Fibroblast of lung (primary cell): Measurements from ENCODE around the gene NAALADL1. TPM values are rescaled to one million over a fixed set of nuclear protein-coding genes. Genes with fewer than 3 reads are reported as not detected.

Source experiments
- DNase-seq, 2 donors: peaks; one replicate each; pipeline versions ENCODE4 v3.0.0 to v3.0.0-alpha.2; 2010; ENCODE audit warnings: low read depth in 2 of 2
- H2AFZ ChIP-seq: 2 replicates; pipeline ENCODE4 v1.5.1; 2012; ENCODE audit warnings: low read length, control low read depth, inconsistent platforms
- H3K27ac ChIP-seq: 2 replicates; pipeline ENCODE4 v1.5.1; 2011; ENCODE audit warnings: low read length, control low read depth; ENCODE audit not compliant: insufficient read depth
- H3K27me3 ChIP-seq: 2 replicates; pipeline ENCODE4 v1.5.1; 2011; ENCODE audit warnings: mild to moderate bottlenecking, low read length; ENCODE audit not compliant: control insufficient read depth, insufficient read depth
- H3K36me3 ChIP-seq: 2 replicates; pipeline ENCODE4 v1.5.1; 2011; ENCODE audit warnings: low read length; ENCODE audit not compliant: control insufficient read depth, insufficient read depth
- H3K4me1 ChIP-seq: 2 replicates; pipeline ENCODE4 v1.5.1; 2011; ENCODE audit warnings: low read length; ENCODE audit not compliant: control insufficient read depth, insufficient read depth; ENCODE audit errors: extremely low read depth
- H3K4me2 ChIP-seq: 2 replicates; pipeline ENCODE4 v1.5.1; 2011; ENCODE audit warnings: low read length, control low read depth; ENCODE audit not compliant: insufficient read depth; ENCODE audit errors: extremely low read depth
- H3K4me3 ChIP-seq, 4 experiments: fragments of 200-600 bp in 1 of 4; sonication (generic) in 1 of 4; replicated peaks in 1 of 4; 2 replicates each; pipeline ENCODE4 v1.5.1; 2011 to 2016; ENCODE audit warnings: low read length in 4 of 4, low read depth in 3 of 4, mild to moderate bottlenecking in 3 of 4, control low read depth in 2 of 4, inconsistent platforms in 1 of 4, mixed read lengths in 1 of 4; ENCODE audit not compliant: insufficient read depth in 1 of 4; ENCODE audit errors: control extremely low read depth in 1 of 4
- H3K79me2 ChIP-seq: 2 replicates; pipeline ENCODE4 v1.5.1; 2012; ENCODE audit warnings: mild to moderate bottlenecking, low read length, inconsistent platforms; ENCODE audit not compliant: control insufficient read depth, insufficient read depth
- H3K9ac ChIP-seq: 2 replicates; pipeline ENCODE4 v1.5.1; 2011; ENCODE audit warnings: mild to moderate bottlenecking, low read length, control low read depth; ENCODE audit not compliant: insufficient read depth
- H3K9me3 ChIP-seq: 2 replicates; pipeline ENCODE4 v1.5.1; 2012; ENCODE audit warnings: low read depth, low read length; ENCODE audit not compliant: control insufficient read depth, insufficient read depth
- H4K20me1 ChIP-seq: 2 replicates; pipeline ENCODE4 v1.5.1; 2011; ENCODE audit warnings: low read length; ENCODE audit not compliant: control insufficient read depth, insufficient read depth; ENCODE audit errors: extremely low read depth
- CTCF ChIP-seq, 2 donors: IDR thresholded peaks in 1 of 2; conservative IDR thresholded peaks in 1 of 2; 1 replicate in 1 of 2; 2 replicates in 1 of 2; pipeline ENCODE4 v1.5.1; 2011 to 2012; ENCODE audit warnings: low read length in 2 of 2, control low read depth in 1 of 2, inconsistent platforms in 1 of 2, low read depth in 1 of 2, mild to moderate bottlenecking in 1 of 2
- EZH2 ChIP-seq: IDR thresholded peaks from 2 replicates; pipeline ENCODE4 v1.5.1; 2012; ENCODE audit warnings: low read length, control low read depth, mild to moderate bottlenecking; ENCODE audit errors: missing control alignments
- polyA plus RNA-seq, 2 donors: library from polyadenylated mRNA; depleted of rRNA in 1 of 2; stranded (reverse) in 1 of 2; unstranded in 1 of 2; fragments of >200 nt; gene quantifications; 2 replicates each; pipeline ENCODE4 v1.2.1, GENCODE V29; 2011 to 2012; ENCODE audit warnings: missing spikeins in 1 of 2
- total RNA-seq: library from RNA; depleted of rRNA; stranded (reverse); fragments of >200 nt; gene quantifications from 2 replicates; pipeline ENCODE4 v1.2.1, GENCODE V29; 2014

The NAALADL1 gene
- total and polyA plus RNA-seq, 2 donors (not counting 1 experiment from before 2014, with no cell fraction given): 14.9 to 35.5 TPM

- H3K9me3 ChIP-seq: no peaks in the 10 kb centered on the region
- TF ChIP-seq EZH2: no peak
- no peak for TF ChIP-seq CTCF (conservative IDR thresholded peaks at IDR 0.05 in 1 of 2, IDR thresholded peaks at IDR 0.05 in 1 of 2; ENCODE audit: low read depth in 1 of 2, low read length in 2 of 2)
- no peak for DNase-seq
- peaks cover 4% of the 10 kb centered on the region for H3K4me1 ChIP-seq
- H3K9ac ChIP-seq: no peak overlapping the region
- H3K4me3 ChIP-seq: no peak overlapping the region
- peaks cover 3% of the 10 kb centered on the region for H3K36me3 ChIP-seq
- H2AFZ ChIP-seq: no peak overlapping the region
- peaks cover 5% of the 10 kb centered on the region for H3K79me2 ChIP-seq
- no peak overlapping the region for H3K27ac ChIP-seq
- no peak overlapping the region for H3K4me2 ChIP-seq
- H3K27me3 ChIP-seq: no peaks in the 10 kb centered on the region
- H4K20me1 ChIP-seq: no peaks in the 10 kb centered on the region
Observed at GRCh38 chr11:65017937-65018336, 40.4 kb downstream of the NAALADL1 start.

- no peak overlapping the region for H3K4me3 ChIP-seq
Observed at GRCh38 chr11:65016705-65017104, 41.6 kb downstream of the NAALADL1 start.

GRCh38 chr11:65014726-65015227, 43.6 kb downstream of the NAALADL1 start:
- DNase-seq: peak in 1 of 2 donors; percentile 27
- H3K9me3 ChIP-seq: no peaks in the 10 kb centered on the region
- TF ChIP-seq CTCF (conservative IDR thresholded peaks at IDR 0.05 in 1 of 2, IDR thresholded peaks at IDR 0.05 in 1 of 2; ENCODE audit: low read depth in 1 of 2, low read length in 2 of 2) (no peak), EZH2 (no peak)

More at GRCh38 chr11:65016705-65017104, 41.6 kb downstream of the NAALADL1 start:
- DNase-seq: no peak
- Histone ChIP-seq H3K9me3 (no peaks in the 10 kb centered on the region), H3K9ac (no peak overlapping the region), H3K27ac (no peak overlapping the region), H3K4me1 (peaks cover 4% of the 10 kb centered on the region), H3K4me2 (no peak overlapping the region), H4K20me1 (no peaks in the 10 kb centered on the region), H3K36me3 (peaks cover 3% of the 10 kb centered on the region), H2AFZ (no peak overlapping the region), H3K79me2 (peaks cover 5% of the 10 kb centered on the region), H3K27me3 (no peaks in the 10 kb centered on the region)
- TF ChIP-seq CTCF (conservative IDR thresholded peaks at IDR 0.05 in 1 of 2, IDR thresholded peaks at IDR 0.05 in 1 of 2; ENCODE audit: low read depth in 1 of 2, low read length in 2 of 2) (no peak), EZH2 (no peak)

More at GRCh38 chr11:65014726-65015227, 43.6 kb downstream of the NAALADL1 start:
- no peaks in the 10 kb centered on the region for H4K20me1 ChIP-seq
- H3K79me2 ChIP-seq: peaks cover 5% of the 10 kb centered on the region
- peak overlapping the region; percentile 64 to 89 (median 87) for H3K4me3 ChIP-seq
- peak overlapping the region; percentile 73 for H2AFZ ChIP-seq
- peaks cover 4% of the 10 kb centered on the region for H3K4me1 ChIP-seq
- H3K36me3 ChIP-seq: peaks cover 3% of the 10 kb centered on the region
- H3K4me2 ChIP-seq: peak overlapping the region; percentile 79
- no peaks in the 10 kb centered on the region for H3K27me3 ChIP-seq
- H3K27ac ChIP-seq: peak overlapping the region; percentile 100
- H3K9ac ChIP-seq: peak overlapping the region; percentile 96
